Measurements from ENCODE around the gene CD9.
"Not testable (repeated sequence)": the region's sequence is repeated elsewhere in the genome, so short reads cannot be mapped to it uniquely, and the experiment has no call there.

Gene CD9

DNA sequence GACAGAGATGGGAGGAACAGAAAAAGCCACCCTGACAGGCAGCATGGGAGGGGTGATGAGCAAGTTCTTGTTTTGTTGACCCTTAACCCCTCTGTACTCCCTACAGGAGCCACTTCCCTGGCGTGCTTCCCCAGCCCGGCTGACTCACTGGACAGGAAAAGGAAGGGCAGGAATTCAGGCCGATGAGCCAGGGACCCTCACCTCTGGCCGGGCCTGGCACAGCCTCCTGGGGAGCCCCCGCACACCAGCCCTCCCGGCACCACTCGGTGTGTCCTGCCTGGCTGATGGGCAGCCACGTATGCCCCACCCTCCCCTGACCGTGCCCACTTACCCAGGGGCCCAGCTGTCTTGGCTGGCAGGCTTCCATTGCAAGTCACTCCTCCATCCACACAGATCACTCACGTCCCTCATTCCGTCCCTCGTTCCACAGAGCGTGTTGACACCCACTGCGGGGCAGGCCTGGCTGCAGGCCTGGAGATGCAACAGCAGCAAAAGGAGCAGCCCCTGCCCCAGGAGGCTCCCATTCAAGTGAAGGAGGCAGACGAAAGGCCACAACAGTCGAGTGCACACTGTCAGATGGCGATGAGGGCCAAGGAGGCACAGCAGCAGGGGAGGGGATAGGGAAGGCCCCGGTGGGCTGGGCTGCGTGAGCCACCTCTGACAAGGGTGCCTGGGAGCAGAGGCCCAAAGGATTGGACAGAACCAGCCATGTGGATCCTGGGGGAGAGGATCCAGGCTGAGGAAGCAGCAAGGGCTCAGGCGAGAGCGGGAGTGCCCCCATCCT is 19.7 kb upstream of the CD9 start:
- DNase-seq (ENCODE audit: low read depth in 2 of 2) = no peak

DNA sequence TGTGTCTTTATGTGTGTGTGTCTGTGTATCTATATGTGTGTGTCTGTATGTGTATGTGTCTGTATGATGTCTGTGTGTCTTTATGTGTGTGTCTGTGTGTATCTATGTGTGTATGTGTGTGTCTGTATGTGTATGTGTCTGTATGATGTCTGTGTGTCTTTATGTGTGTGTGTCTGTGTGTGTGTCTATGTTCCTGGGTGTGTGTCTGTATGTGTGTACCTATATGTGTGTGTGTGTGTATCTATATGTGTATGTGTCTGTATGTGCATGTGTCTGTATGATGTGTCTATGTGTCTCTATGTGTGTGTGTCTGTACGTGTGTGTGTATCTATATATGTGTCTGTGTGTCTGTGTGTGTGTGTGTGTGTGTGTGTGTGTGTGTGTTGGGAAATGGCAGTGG is 19.0 kb upstream of the CD9 start:
- DNase-seq (ENCODE audit: low read depth in 2 of 2) = no peak

DNA sequence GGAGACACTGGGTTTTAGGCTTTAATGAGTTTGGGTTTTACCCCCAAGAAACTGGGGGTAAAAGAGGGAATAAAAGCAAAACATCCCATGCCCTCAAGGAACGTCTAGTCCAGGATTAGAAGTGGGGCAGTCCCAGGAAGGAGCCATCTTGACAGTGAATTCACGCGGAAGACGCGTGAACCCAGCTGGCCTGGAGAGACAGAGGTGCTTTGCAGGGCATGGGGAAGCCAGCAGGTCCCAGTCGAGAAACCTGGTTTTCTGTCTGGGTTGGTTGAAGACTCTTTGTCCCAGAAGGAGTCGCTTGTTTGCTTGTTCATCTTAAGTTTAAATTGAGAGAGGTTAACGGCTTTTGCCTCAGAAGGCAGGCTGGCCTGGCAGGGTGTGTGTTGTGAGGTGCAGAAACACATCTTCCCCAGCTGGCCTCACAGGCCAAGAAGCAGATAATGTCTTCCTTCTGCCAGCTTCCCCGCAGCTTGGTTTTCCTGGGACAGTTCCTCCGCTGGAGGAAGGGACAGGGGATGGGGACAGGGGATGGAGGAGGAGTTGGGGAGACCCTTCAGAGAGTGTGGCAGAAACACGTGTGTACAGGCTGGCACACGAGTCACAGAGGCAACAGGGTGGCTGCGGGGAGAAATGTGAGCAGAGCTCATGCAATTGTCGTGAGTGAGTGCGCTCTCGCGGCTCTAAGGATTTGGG is 18.5 kb upstream of the CD9 start:
- DNase-seq (ENCODE audit: low read depth in 2 of 2) = no peak

DNA sequence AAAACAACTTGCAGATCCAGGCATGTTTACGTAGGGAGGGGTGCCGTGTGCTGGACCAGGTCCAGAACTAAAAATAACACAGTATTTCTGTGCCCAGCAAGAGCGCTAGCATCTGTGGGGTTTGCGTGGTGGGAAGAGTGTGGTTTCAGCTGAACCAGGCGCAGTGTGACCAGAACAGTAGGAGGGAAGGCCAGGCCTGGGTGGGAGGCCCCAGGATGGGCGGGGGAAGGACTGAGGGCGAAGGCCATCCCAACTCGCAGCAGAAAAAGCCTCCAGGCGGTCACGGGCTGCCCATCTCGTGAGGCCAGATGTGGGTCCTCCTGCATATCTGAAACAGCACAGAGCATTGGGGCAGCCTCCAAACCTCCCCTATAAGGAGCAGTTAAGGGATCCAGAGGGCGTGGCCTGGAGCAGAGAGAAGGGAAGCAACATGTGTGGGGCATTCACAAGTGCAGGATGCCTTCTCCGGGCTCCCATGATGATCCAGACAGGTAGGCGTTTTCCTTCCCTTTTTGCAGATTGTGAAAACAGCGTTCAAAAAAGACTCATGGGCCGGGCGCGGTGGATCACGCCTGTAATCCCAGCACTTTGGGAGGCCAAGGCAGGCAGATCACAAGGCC is 17.8 kb upstream of the CD9 start:
- DNase-seq (ENCODE audit: low read depth in 2 of 2) = no peak

DNA sequence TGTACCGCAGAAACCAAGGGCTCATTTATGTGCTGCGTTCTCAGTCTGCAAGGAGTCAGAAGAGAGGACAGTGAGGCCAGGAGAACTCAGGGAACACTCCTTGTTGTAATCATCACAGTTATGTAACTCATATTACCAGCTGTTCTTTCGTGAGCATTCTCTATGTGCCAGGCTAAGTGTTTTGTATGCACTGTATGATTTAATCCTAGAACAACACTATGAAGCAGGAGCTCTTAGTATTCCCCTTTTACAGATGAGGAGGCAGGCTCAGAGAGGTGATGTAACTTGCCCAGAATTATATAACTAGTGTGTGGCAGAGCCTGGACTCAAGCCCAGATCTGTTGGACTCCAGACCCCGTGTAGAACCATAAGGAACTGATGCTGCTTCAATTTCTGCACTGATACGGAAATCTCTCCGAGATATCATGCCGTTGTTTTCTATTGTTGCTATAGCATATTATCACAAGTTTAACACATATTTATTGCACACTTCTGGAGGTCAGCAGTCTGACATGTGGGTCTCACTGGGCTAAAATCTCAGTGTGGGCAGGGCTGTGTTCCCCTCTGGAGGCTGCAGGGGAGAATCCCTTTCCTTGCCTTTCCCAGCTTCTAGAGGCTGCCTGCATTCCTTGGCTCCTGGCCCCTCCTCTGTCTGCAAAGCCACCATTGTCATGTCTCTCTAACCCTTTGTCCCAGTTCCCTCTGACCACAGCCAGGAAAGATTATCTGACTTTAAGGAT is 16.3 kb upstream of the CD9 start:
- no peak for DNase-seq (ENCODE audit: low read depth in 2 of 2)

DNA sequence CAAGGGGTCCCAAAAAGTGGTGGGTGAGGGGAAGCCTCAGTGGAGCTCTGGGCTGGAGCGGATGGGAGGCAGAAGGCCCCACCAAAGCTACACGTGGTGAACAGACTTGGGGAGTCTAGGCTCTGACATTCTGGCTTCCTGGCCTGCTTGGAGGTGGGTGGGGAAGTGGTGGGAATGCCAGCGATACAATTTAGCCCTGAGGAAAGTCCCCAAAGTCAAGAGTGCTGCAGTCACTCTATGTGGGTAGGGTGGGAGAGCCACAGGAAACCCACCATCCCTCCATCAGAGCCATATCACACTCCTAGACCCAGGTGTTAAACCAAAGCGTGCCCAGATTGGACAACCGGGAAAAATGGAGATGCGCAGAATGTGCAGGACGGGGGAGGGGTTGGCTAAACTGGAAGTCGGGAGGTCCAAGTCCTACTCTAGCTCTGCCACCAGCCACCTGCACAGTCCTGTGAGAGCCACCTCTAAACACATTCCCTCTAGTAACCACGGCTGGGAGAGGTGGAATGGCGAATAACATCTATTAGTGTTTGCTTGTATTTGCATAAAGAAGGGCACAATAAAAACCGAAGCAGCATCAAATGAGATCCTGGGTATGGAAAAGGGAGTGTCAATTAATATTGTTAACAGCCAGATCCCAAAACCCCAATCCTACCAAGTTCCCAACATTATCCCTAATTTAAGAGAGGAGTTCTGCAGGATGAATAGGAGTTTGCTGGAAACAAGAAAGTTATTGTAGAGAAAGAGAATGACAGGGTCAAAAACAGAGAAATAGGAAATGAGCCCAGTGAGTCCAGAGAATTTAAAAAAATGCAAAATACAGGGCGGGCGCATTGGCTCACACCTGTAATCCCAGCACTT is 14.0 kb upstream of the CD9 start:
- DNase-seq (ENCODE audit: low read depth in 2 of 2) = no peak

DNA sequence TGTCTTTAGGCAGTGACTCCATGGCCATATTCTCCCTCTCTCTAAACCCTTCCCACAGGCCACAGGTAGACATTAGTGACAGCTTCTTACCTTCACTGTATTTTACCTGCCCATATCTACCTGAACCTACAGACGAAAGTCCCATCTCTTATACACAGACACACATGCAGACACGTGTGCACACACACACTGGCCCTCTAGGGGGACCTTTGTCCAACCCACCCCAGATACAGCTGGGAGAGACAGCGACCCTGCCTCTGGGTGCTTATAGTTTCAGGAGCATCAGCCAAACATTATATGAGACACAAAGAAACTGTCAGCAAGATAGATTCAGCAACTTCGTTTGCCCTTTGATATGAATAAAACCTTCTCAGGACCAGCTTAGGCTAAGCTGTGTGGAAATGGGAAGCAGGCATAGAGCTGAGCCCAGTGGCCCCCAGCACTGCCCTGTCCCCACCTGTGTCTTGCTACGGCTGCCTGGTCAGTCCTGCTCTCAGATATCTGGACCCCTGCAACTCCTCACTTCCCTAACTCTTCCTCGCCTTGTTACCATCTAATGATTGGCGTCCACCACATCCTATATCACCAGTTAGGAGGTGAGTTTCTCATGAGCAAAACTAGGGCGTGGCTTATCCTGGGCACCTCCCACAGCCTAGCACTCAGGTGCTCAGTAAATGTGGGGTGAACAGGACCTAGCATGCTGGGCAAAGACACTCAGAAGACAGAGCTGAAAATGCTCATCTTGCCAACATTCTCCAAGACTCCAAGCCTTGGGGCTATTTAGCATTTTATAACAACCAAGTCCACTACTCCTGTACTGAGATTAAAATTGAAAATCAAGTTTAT is 12.0 kb upstream of the CD9 start:
- DNase-seq (ENCODE audit: low read depth in 2 of 2) = no peak

DNA sequence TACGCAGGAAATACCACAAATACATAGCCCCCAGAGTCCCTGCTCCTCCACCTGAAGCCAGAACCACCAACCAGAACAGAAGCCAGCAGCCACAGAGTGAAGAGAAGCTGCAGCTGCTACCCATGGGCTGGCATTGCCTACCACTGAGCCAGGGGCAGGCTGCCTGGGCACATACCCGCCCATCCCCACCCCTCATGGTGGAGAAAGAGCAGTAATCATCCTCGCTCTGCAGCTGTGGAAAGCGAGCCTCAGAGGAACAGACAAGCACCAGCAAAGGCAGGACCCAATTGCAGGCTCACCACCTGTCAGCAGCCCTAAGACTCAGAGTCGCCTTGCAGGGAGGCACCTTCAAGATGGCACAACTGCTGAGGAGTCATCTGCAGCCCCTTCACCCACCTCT is 11.2 kb upstream of the CD9 start:
- no peak for DNase-seq (ENCODE audit: low read depth in 2 of 2)

DNA sequence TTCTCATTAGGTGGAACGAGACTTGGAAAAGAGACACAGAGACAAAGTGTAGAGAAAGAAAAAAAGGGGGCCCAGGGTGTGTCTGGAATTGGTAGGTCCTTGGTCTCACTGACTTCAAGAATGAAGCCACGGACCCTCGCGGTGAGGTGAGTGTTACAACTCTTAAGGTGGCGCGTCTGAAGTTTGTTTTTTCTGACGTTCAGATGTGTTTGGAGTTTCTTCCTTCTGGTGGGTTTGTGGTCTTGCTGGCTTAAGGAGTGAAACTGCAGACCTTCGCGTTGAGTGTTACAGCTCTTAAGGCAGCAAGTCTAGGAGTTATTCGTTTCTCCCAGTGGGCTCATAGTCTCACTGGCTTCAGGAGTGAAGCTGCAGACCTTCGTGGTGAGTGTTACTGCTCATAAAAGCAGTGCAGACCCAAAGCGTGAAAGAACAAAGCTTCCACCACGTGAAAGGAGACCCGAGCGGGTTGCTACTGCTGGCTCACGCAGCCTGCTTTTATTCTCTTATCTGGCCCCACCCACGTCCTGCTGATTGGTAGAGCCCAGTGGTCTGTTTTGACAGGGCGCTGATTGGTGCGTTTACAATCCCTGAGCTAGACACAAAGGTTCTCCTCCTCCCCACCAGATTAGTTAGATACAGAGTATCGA is 10.1 kb upstream of the CD9 start:
- not testable (repeated sequence) for DNase-seq (ENCODE audit: low read depth in 2 of 2)

DNA sequence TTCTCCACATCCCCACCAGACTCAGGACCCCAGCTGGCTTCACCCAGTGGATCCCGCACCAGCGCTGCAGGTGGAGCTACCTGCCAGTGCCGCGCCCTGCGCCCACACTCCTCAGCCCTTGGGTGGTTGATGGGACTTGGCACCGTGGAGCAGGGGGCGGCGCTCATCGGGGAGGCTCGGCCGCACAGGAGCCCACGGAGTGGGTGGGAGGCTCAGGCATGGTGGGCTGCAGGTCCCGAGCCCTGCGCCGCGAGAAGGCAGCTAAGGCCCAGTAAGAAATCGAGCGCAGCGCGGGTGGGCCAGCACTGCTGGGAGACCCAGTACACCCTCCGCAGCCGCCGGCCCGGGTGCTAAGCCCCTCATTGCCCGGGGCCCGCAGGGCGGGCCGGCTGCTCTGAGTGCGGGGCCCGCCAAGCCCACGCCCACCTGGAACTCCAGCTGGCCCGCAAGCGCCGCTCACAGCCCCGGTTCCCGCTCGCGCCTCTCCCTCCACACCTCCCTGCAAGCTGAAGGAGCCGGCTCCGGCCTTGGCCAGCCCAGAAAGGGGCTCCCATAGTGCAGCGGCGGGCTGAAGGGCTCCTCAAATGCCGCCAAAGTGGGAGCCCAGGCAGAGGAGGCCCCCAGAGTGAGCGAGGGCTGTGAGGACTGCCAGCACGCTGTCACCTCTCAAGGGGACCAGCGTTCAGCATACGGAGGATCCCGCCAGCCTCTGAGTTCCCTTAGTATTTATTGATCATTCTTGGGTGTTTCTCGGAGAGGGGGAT is 9.3 kb upstream of the CD9 start:
- not testable (repeated sequence) for DNase-seq (ENCODE audit: low read depth in 2 of 2)

DNA sequence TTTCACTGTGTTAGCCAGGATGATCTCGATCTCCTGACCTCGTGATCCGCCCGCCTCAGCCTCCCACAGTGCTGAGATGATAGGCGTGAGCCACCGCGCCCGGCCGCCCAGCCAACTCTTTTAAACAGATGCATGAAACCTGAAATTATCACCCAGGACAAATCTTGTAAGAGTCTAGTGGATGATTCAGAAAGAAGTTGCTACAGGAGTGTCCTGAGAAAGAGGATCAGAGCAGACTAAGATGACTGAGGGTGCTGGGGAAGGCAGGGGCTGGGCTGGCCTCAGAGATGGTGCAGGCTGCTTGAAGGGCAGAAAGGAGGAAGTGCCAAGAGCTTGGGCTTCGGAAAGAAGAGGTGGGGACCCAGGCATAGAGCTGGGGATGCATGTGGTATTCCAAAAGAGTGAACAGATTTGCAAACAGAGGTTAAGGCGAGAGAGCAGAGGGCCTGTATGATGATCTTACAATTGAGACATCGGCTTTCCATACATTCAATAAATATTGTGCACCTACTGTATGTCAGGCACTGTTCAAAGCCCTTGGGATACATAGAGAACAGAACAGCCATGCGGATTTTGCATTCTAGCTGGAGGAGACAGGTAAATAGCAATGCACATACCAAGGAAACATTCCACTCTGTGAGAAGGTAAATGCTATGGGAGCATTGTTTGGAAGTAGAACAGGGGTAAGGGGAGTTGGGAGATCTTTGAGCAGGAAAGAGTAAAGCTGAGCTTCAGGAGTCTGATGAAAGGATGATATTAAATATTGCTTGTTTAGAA is 7.4 kb upstream of the CD9 start:
- no peak for DNase-seq (ENCODE audit: low read depth in 2 of 2)

DNA sequence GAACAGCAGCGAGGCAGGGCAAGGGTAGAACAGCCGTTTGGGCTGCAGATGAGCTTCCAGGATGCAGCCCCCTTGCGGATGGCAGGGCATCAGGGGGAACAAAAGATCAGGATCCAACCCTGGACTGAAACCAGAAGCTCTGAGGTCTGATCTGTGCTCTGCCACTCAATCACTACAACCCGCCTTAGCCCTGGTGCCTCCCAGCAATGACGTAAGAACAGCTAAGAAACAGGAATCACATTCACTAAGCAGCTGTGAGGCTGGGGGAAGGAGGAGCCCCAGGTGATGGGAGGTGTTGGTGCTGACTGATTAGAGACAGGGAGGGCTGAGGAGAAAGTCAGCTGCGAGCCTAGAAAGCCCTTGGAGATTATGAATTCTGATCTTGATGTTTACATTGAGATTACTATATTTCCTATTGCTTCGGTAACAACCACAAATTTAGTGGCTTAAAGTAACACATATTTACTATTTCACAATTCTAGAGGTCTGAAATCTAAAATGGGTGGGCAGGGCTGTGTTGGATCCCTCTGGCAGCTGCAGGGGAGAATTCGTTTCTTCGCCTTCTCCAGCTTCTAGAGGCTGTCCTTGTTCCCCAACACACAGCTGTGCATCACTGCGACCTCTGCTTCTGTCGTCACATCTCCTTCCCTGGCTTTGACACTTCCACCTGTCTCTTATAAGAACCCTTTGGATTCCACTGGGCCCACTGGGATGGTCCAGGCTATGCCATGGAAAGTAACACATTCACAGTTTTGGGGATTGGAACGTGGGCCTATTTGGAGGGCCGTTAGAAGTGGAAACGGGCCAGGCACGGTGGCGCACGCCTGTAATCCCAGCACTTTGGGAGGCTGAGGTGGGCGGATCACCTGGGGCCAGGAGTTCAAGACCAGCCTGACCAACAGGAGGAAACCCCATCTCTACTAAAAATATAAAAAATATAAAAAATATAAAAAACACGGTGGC is 6.1 kb upstream of the CD9 start:
- DNase-seq (ENCODE audit: low read depth in 2 of 2) = no peak

DNA sequence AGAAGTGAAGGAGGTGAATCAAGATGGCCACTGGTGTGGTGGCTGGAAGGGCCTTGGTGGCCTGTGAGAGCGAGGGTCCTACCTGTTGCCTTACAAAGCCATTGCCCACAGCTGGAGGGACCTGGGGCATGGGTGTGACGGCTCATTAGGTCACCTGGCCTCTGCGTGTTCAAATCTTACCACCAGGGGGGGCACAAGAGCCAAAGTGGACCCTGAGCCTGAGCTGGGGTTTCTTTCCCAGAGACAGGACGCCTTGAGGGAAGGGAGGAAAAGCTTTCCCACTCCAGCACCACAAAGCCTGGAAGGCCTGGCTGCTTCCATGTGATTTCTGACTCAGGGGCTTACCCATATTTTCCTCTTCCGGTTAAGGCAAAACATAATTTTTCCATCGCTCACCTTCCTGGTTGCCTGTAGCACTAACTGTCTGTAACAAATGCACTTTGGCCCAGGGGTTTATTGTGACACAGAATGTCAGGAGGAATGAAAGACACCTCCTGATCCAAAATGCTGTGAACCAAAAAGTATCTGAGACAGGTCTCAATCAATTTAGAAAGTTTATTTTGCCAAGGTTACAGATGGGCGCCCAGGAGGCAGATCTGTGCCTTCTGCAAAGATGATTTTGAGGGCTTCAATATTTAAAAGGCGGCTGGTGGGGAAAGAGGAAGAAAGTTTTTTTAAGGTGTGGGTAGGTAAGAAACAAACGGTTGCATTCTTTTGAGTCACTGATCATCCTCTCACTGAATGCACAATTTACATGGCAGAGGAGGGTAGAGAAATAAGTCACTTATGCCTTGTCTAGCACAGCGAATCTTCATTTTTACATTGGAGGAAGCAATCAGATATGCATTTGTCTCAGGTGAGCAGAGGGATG is 4.3 kb upstream of the CD9 start:
- DNase-seq (ENCODE audit: low read depth in 2 of 2) = peak; percentile 44 to 58

DNA sequence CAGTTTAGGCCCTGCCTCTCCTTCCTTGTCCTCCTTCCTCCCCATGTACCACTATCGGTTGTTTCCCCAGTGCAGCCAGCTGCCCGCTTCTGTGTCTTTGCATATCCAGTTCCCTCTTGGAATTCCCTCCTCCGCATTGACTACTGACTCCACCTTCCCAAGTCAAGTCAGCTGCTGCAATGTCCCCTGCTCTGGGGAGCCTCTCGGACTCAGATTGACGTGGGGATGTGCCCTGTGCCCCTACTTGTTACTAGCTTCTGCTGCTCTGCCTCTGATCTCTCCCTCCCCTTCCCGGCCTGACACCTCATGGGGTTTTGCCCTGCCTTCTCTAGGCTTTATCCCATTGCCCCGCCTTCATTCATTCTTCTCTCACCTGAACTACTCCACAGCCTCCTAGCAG is 2.1 kb upstream of the CD9 start:
- DNase-seq (ENCODE audit: low read depth in 2 of 2) = no peak

DNA sequence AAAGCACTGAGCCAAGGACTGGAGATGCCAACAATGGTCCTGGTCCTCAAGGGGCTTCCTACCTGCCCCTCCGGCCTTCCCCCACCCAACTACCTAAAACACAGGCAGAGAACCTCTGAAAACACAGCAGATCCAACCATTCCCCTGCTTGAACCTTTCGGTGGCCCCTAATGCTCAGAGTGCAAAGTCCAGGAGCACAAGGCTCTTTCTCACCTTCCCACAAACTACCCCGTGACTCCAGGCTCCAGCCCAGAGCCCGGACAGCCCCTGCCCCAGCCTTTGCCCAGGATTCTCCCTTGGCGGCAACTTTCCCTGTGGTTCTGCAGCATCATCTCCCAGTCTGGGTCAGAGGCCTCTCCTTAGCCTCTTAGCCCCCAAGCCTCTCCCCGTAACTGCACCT is 1.6 kb upstream of the CD9 start:
- DNase-seq (ENCODE audit: low read depth in 2 of 2) = no peak

DNA sequence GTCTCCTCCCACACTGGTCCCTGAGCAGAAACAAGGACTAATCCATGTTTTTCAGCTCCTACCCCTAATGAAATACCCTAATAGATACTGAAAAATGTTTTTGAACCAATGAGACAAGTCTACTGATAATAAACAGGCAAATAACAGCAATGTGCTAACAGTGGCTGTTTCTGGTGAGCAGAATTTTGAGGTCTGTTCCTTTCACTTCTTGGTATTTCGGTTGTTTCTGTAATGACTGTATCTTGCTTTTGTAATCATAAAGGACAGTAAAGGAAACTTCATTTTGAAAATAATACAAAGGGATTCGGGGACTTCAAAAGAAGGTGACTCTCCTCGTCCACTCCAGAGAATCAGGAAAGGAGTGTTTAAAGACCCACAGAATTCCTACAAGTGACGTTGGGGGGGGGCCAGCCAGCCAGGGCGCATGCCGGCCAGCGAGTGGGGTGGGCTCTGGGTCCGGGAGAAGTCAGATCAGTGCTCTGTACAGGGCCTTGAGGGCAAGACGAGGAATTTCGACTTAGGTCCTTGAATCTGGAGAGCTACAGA is 1.1 kb upstream of the CD9 start:
- no peak for DNase-seq (ENCODE audit: low read depth in 2 of 2)

All from stimulated activated CD8-positive, alpha-beta memory T cell treated with anti-CD3 and anti-CD28 coated beads, Interleukin-15, amount 100 ng/mL, for 48 hours (primary cell).